Panc1 (cell line): ENCODE results near the gene TMEM151B. TPM values are rescaled to one million over a fixed set of nuclear protein-coding genes. Genes with fewer than 3 reads are reported as not detected.

Source experiments
- ATAC-seq: fragments of 200-7000 bp; cut with Tn5 transposase; 2 replicates; pipeline ENCODE4 v1.9.1; 2020; ENCODE audit warnings: mild to moderate bottlenecking, moderate library complexity
- BruUV-seq: library from RNA; stranded (reverse); fragments of 400-500 nt; replicated peaks from 2 replicates; lab custom pipeline; 2021; lab: Mats Ljungman, UMichigan
- CTCF ChIA-PET: fragments of 300-600 bp; sonication (Branson Sonifier 250); formaldehyde crosslinking; loops from one replicate; lab custom pipeline; 2022; ENCODE audit warnings: antibody characterized with exemption; lab: Charles Lee
- POLR2A ChIA-PET: fragments of 300-600 bp; sonication (Branson Sonifier 250); formaldehyde crosslinking; loops from one replicate; lab custom pipeline; 2022; ENCODE audit warnings: antibody characterized with exemption; lab: Charles Lee
- DNase-seq: peaks from one replicate; pipeline ENCODE4 v3.0.0-alpha.2; 2010; ENCODE audit warnings: low read depth, low spot score
- H3K27ac ChIP-seq: 2 replicates; pipeline ENCODE4 v1.5.1; 2011; ENCODE audit warnings: mild to moderate bottlenecking, low read length, inconsistent platforms
- H3K27me3 ChIP-seq: fragments of 200-500 bp; sonication (Bioruptor generic); 2 replicates; pipeline ENCODE4 v1.6.0; 2014; ENCODE audit warnings: low read length, inconsistent platforms; ENCODE audit not compliant: control insufficient read depth, insufficient read depth
- H3K36me3 ChIP-seq: fragments of 200-500 bp; sonication (Bioruptor generic); 2 replicates; pipeline ENCODE4 v1.5.1; 2014; ENCODE audit warnings: inconsistent platforms, mild to moderate bottlenecking, low read length, moderate library complexity; ENCODE audit not compliant: control insufficient read depth, insufficient read depth
- H3K4me1 ChIP-seq: 2 replicates; pipeline ENCODE4 v1.5.1; 2011; ENCODE audit warnings: inconsistent platforms, mild to moderate bottlenecking, low read length, moderate library complexity; ENCODE audit not compliant: control insufficient read depth, insufficient read depth
- H3K4me3 ChIP-seq, 2 experiments: 2 replicates each; pipeline ENCODE4 v1.5.1; 2011 to 2012; ENCODE audit warnings: low read depth in 2 of 2, low read length in 2 of 2, mild to moderate bottlenecking in 2 of 2, inconsistent platforms in 1 of 2, moderate library complexity in 1 of 2
- H3K9me3 ChIP-seq: fragments of 200-500 bp; sonication (Bioruptor generic); 2 replicates; pipeline ENCODE4 v1.5.1; 2014; ENCODE audit warnings: low read depth, mild to moderate bottlenecking, inconsistent platforms, low read length, moderate library complexity; ENCODE audit not compliant: control insufficient read depth, insufficient read depth
- POLR2AphosphoS5 ChIP-seq: IDR thresholded peaks from 2 replicates; pipeline ENCODE4 v1.6.1; 2012; ENCODE audit warnings: mild to moderate bottlenecking, low read depth, low read length, moderate library complexity
- SIN3A ChIP-seq: IDR thresholded peaks from 2 replicates; pipeline ENCODE4 v1.6.1; 2012; ENCODE audit warnings: low read depth, mild to moderate bottlenecking, low read length, moderate library complexity, borderline replicate concordance; ENCODE audit not compliant: insufficient read depth
- TCF7L2 ChIP-seq: IDR thresholded peaks from 2 replicates; pipeline ENCODE4 v1.6.1; 2011; ENCODE audit warnings: mild to moderate bottlenecking, low read depth, low read length, inconsistent platforms
- in situ Hi-C: cut with HindIII; loops from 2 replicates; pipeline ENCODE4 v1.10.0; 2016; ENCODE audit warnings: low sequenced_read_pairs, low pct_unique_long_range_greater_than_20kb
- intact Hi-C: fragments of 100-400 bp; cut with micrococcal nuclease; formaldehyde crosslinking; loops from one replicate; pipeline ENCODE4 v1.10.0; 2022; ENCODE audit not compliant: unreplicated experiment
- total RNA-seq: library from RNA; stranded (reverse); gene quantifications from one replicate; pipeline ENCODE4 v1.2.1, GENCODE V29; 2021; ENCODE audit not compliant: unreplicated experiment
- TF ChIP-seq, protein P1 (sequence below): fragments of 450-650 bp; IDR thresholded peaks from 2 replicates; pipeline ENCODE4 v1.5.1; 2017; ENCODE audit warnings: mild to moderate bottlenecking
- TF ChIP-seq, protein P2 (sequence below), 2 experiments: IDR thresholded peaks; 2 replicates each; pipeline ENCODE4 v1.6.1; 2011 to 2012; ENCODE audit warnings: low read depth in 2 of 2, control low read depth in 1 of 2, low read length in 1 of 2, mild to moderate bottlenecking in 1 of 2, moderate library complexity in 1 of 2; ENCODE audit not compliant: insufficient read depth in 1 of 2

TMEM151B gene
- total RNA-seq, 1 experiment from 2014 or later, result 0.18 TPM

DNA sequence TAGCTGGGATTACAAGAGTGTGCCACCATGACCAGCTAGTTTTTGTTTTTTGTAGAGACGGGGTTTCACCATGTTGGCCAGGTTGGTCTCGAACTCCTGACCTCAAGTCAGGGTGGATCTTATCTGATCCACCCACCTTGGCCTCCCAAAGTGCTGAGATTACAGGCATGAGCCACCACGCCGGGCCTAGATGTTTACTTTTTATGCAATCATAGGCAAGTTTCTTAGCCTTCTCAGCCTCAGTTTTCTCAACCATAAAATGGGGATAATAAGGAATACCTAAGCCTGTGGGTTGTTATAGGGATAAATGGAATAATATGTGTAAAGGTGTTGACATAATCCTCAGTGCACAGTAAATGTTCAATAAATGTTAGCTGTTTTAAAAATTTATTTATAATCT, 82.0 kb downstream of the TMEM151B start:
- BruUV-seq, result no TSS peak
- DNase-seq (no peak), ATAC-seq (no peak)
- ChIA-PET CTCF (no interaction called here), POLR2A (no interaction called here)
- H3K9me3 ChIP-seq, result no peaks in the 10 kb centered on the region
- no peaks in the 10 kb centered on the region for H3K36me3 ChIP-seq
- no peak overlapping the region for H3K4me3 ChIP-seq
- H3K4me1 ChIP-seq, result no peaks in the 10 kb centered on the region
- in situ Hi-C loops, result no loop called here
- peaks cover 3% of the 10 kb centered on the region; the same call in 1 of the 2 replicates for H3K27me3 ChIP-seq
- intact Hi-C loops, result no loop called here
- no peak for TF ChIP-seq SIN3A
- TF ChIP-seq, protein P1, sequence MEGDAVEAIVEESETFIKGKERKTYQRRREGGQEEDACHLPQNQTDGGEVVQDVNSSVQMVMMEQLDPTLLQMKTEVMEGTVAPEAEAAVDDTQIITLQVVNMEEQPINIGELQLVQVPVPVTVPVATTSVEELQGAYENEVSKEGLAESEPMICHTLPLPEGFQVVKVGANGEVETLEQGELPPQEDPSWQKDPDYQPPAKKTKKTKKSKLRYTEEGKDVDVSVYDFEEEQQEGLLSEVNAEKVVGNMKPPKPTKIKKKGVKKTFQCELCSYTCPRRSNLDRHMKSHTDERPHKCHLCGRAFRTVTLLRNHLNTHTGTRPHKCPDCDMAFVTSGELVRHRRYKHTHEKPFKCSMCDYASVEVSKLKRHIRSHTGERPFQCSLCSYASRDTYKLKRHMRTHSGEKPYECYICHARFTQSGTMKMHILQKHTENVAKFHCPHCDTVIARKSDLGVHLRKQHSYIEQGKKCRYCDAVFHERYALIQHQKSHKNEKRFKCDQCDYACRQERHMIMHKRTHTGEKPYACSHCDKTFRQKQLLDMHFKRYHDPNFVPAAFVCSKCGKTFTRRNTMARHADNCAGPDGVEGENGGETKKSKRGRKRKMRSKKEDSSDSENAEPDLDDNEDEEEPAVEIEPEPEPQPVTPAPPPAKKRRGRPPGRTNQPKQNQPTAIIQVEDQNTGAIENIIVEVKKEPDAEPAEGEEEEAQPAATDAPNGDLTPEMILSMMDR, result no peak
- no peak for TF ChIP-seq POLR2AphosphoS5
- TF ChIP-seq, protein P2, sequence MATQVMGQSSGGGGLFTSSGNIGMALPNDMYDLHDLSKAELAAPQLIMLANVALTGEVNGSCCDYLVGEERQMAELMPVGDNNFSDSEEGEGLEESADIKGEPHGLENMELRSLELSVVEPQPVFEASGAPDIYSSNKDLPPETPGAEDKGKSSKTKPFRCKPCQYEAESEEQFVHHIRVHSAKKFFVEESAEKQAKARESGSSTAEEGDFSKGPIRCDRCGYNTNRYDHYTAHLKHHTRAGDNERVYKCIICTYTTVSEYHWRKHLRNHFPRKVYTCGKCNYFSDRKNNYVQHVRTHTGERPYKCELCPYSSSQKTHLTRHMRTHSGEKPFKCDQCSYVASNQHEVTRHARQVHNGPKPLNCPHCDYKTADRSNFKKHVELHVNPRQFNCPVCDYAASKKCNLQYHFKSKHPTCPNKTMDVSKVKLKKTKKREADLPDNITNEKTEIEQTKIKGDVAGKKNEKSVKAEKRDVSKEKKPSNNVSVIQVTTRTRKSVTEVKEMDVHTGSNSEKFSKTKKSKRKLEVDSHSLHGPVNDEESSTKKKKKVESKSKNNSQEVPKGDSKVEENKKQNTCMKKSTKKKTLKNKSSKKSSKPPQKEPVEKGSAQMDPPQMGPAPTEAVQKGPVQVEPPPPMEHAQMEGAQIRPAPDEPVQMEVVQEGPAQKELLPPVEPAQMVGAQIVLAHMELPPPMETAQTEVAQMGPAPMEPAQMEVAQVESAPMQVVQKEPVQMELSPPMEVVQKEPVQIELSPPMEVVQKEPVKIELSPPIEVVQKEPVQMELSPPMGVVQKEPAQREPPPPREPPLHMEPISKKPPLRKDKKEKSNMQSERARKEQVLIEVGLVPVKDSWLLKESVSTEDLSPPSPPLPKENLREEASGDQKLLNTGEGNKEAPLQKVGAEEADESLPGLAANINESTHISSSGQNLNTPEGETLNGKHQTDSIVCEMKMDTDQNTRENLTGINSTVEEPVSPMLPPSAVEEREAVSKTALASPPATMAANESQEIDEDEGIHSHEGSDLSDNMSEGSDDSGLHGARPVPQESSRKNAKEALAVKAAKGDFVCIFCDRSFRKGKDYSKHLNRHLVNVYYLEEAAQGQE (IDR thresholded peaks at IDR 0.05; ENCODE audit: insufficient read depth in 1 of 2, low read depth in 2 of 2, low read length in 1 of 2), result no peak
- TF ChIP-seq TCF7L2, result no peak
- H3K27ac ChIP-seq, result no peak overlapping the region

DNA sequence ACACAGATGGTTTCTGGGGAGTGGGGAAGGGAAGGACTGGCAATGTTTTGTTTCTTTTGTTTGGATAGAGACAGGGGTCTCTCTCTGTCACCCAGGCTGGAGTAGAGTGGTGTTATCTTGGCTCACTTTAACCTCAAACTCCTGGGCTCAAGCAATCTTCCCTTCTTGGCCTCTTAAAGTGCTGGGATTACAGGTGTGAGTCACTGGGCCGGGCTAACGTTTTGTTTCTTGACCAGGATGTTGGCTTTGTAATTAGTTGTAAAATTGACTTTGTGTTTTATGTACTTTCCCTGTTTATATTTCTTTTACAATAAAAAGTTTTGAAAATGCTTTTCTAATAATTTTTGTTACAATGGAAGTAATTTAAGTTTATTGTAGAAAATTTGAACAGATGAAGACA, 83.1 kb downstream of the TMEM151B start:
- ChIA-PET CTCF (no interaction called here), POLR2A (no interaction called here)
- no peak for DNase-seq
- in situ Hi-C loops, result no loop called here
- intact Hi-C loops, result no loop called here
- H3K36me3 ChIP-seq, result no peaks in the 10 kb centered on the region
- no peaks in the 10 kb centered on the region for H3K4me1 ChIP-seq
- no TSS peak for BruUV-seq
- TF ChIP-seq SIN3A, result no peak
- TF ChIP-seq, protein P1, result no peak
- no peak for TF ChIP-seq POLR2AphosphoS5
- no peak for TF ChIP-seq TCF7L2
- TF ChIP-seq, protein P2 (IDR thresholded peaks at IDR 0.05; ENCODE audit: insufficient read depth in 1 of 2, low read depth in 2 of 2, low read length in 1 of 2), result no peak
- peaks cover 3% of the 10 kb centered on the region; the same call in 1 of the 2 replicates for H3K27me3 ChIP-seq
- no peak overlapping the region for H3K27ac ChIP-seq
- no peaks in the 10 kb centered on the region for H3K9me3 ChIP-seq
- no peak for ATAC-seq
- no peak overlapping the region for H3K4me3 ChIP-seq
